SK-N-SH (cell line): Measurements from ENCODE around the gene MAMSTR. TPM values are rescaled to one million over a fixed set of nuclear protein-coding genes. Genes with fewer than 3 reads are reported as not detected.

Experiments
- CTCF ChIA-PET: fragments of 300-600, 350-600 bp; formaldehyde crosslinking; extraction: SDS; loops from one replicate; lab custom pipeline; 2021; lab: Yijun Ruan, JAX
- POLR2A ChIA-PET: fragments of 350-600 bp; sonication (Branson Sonifier 250); formaldehyde crosslinking; extraction: SDS; loops from one replicate; lab custom pipeline; 2020; ENCODE audit warnings: antibody characterized with exemption, inconsistent platforms; lab: Yijun Ruan, JAX
- DNase-seq: peaks from one replicate; pipeline ENCODE4 v3.0.0; 2012
- H2AFZ ChIP-seq: fragments of 200-600 bp; sonication (generic); 2 replicates; pipeline ENCODE4 v1.8.1; 2016; ENCODE audit warnings: antibody characterized with exemption, mild to moderate bottlenecking, low read depth
- H3F3A ChIP-seq: fragments of 200-600 bp; sonication (generic); replicated peaks from 2 replicates; pipeline ENCODE3; 2016; ENCODE audit warnings: antibody characterized with exemption, mild to moderate bottlenecking; ENCODE audit not compliant: insufficient read depth
- H3K27ac ChIP-seq, 2 experiments: fragments of 200-500 bp in 1 of 2; fragments of 200-600 bp in 1 of 2; sonication (Bioruptor generic) in 1 of 2; sonication (generic), shearing (Covaris generic) in 1 of 2; 2 replicates each; pipeline versions ENCODE4 v1.5.1 to v1.6.1; 2014 to 2016; ENCODE audit warnings: low read depth in 2 of 2, inconsistent platforms in 1 of 2, low read length in 1 of 2, mild to moderate bottlenecking in 1 of 2, mixed read lengths in 1 of 2
- H3K27me3 ChIP-seq: fragments of 200-600 bp; sonication (generic), shearing (Covaris generic); 2 replicates; pipeline ENCODE4 v1.6.1; 2016; ENCODE audit warnings: mixed run types; ENCODE audit not compliant: insufficient read depth
- H3K36me3 ChIP-seq, 2 experiments: fragments of 200-500 bp in 1 of 2; fragments of 200-600 bp in 1 of 2; sonication (Bioruptor generic) in 1 of 2; sonication (generic) in 1 of 2; replicated peaks in 1 of 2; 2 replicates each; pipeline versions ENCODE3 to v1.5.1; 2014 to 2016; ENCODE audit warnings: low read length in 1 of 2, mild to moderate bottlenecking in 1 of 2; ENCODE audit not compliant: insufficient read depth in 2 of 2, control insufficient read depth in 1 of 2
- H3K4me1 ChIP-seq, 2 experiments: fragments of 200-500 bp in 1 of 2; fragments of 200-600 bp in 1 of 2; sonication (Bioruptor generic) in 1 of 2; sonication (generic), shearing (Covaris generic) in 1 of 2; 2 replicates each; pipeline versions ENCODE4 v1.5.1 to v1.6.1; 2014 to 2016; ENCODE audit warnings: low read depth in 1 of 2, low read length in 1 of 2, mixed run types in 1 of 2; ENCODE audit not compliant: insufficient read depth in 2 of 2, control insufficient read depth in 1 of 2
- H3K4me2 ChIP-seq: fragments of 200-600 bp; sonication (generic), shearing (Covaris generic); 2 replicates; pipeline ENCODE4 v1.6.1; 2017; ENCODE audit warnings: mixed run types
- H3K4me3 ChIP-seq, 2 experiments: fragments of 200-500 bp in 1 of 2; fragments of 200-600 bp in 1 of 2; sonication (Bioruptor generic) in 1 of 2; sonication (generic), shearing (Covaris generic) in 1 of 2; 2 replicates each; pipeline versions ENCODE4 v1.5.1 to v1.8.1; 2014 to 2016; ENCODE audit warnings: low read depth in 2 of 2, inconsistent platforms in 1 of 2, low read length in 1 of 2, mild to moderate bottlenecking in 1 of 2, mixed read lengths in 1 of 2, moderate library complexity in 1 of 2
- H3K79me2 ChIP-seq: fragments of 200-600 bp; sonication (generic); 2 replicates; pipeline ENCODE4 v1.8.1; 2017; ENCODE audit warnings: mild to moderate bottlenecking; ENCODE audit not compliant: insufficient read depth
- H3K9ac ChIP-seq: fragments of 200-600 bp; sonication (generic); 2 replicates; pipeline ENCODE4 v1.6.1; 2017; ENCODE audit warnings: mixed run types
- H3K9me2 ChIP-seq: fragments of 200-600 bp; sonication (generic); 2 replicates; pipeline ENCODE4 v1.6.1; 2017; ENCODE audit warnings: mixed run types
- H3K9me3 ChIP-seq: fragments of 200-600 bp; sonication (generic); 2 replicates; pipeline ENCODE4 v1.6.1; 2017; ENCODE audit warnings: mixed run types, mild to moderate bottlenecking, moderate library complexity
- H4K20me1 ChIP-seq: fragments of 200-600 bp; sonication (generic); 2 replicates; pipeline ENCODE4 v1.6.1; 2017; ENCODE audit warnings: mild to moderate bottlenecking, mixed run types; ENCODE audit not compliant: insufficient read depth
- EP300 ChIP-seq, 2 experiments: IDR thresholded peaks; 2 replicates each; pipeline versions ENCODE4 v1.4.0 to v1.6.1; 2012; ENCODE audit warnings: borderline replicate concordance in 1 of 2, low read depth in 1 of 2, low read length in 1 of 2
- FOSL2 ChIP-seq: IDR thresholded peaks from 2 replicates; pipeline ENCODE4 v1.4.0; 2012; ENCODE audit warnings: low read depth, mild to moderate bottlenecking, moderate library complexity, borderline replicate concordance
- GABPA ChIP-seq: IDR thresholded peaks from 2 replicates; pipeline ENCODE4 v1.4.0; 2012; ENCODE audit warnings: low read depth, mild to moderate bottlenecking
- MEF2A ChIP-seq: IDR thresholded peaks from 2 replicates; pipeline ENCODE4 v1.4.0; 2012; ENCODE audit warnings: low read depth, borderline replicate concordance
- NFIC ChIP-seq: IDR thresholded peaks from 2 replicates; pipeline ENCODE4 v1.4.0; 2012; ENCODE audit warnings: borderline replicate concordance
- POLR2AphosphoS5 ChIP-seq: IDR thresholded peaks from 2 replicates; pipeline ENCODE4 v1.6.1; 2012; ENCODE audit warnings: low read depth, low read length
- RAD21 ChIP-seq: IDR thresholded peaks from 2 replicates; pipeline ENCODE4 v1.6.1; 2012; ENCODE audit warnings: mild to moderate bottlenecking, low read length
- RFX5 ChIP-seq: IDR thresholded peaks from 2 replicates; pipeline ENCODE4 v1.6.1; 2012; ENCODE audit warnings: mild to moderate bottlenecking, improper control_type of control experiment, low read length
- RXRA ChIP-seq: IDR thresholded peaks from 2 replicates; pipeline ENCODE4 v1.4.0; 2012; ENCODE audit warnings: low read depth, mild to moderate bottlenecking, borderline replicate concordance
- TAF1 ChIP-seq: IDR thresholded peaks from 2 replicates; pipeline ENCODE4 v1.6.1; 2012; ENCODE audit warnings: low read depth, mild to moderate bottlenecking, low read length, moderate library complexity, borderline replicate concordance
- TEAD4 ChIP-seq: IDR thresholded peaks from 2 replicates; pipeline ENCODE4 v1.4.0; 2012; ENCODE audit warnings: mild to moderate bottlenecking, borderline replicate concordance; ENCODE audit not compliant: insufficient read depth
- USF2 ChIP-seq: fragments of 150-350 bp; IDR thresholded peaks from 2 replicates; pipeline ENCODE4 v1.6.1; 2017; ENCODE audit warnings: antibody characterized with exemption, low read length, low read depth, borderline replicate concordance
- YY1 ChIP-seq: IDR thresholded peaks from 2 replicates; pipeline ENCODE4 v1.4.0; 2012; ENCODE audit warnings: low read depth, mild to moderate bottlenecking
- ZBTB33 ChIP-seq: IDR thresholded peaks from 2 replicates; pipeline ENCODE4 v1.4.0; 2012; ENCODE audit warnings: low read depth, borderline replicate concordance
- WGBS: methylation state at CpG from one replicate; pipeline ENCODE4 v1.1.6; 2017; ENCODE audit warnings: low lambda C conversion rate; 5-methylcytosine and 5-hydroxymethylcytosine counted together
- polyA plus RNA-seq, 3 experiments: library from polyadenylated mRNA; depleted of rRNA; stranded (reverse); fragments of >200 nt; gene quantifications; 2 replicates each; pipeline ENCODE4 v1.2.3, GENCODE V29; 2012
- TF ChIP-seq, protein P1 (sequence below): IDR thresholded peaks from 2 replicates; pipeline ENCODE4 v1.4.0; 2012; ENCODE audit warnings: low read depth, borderline replicate concordance

MAMSTR gene
- polyA plus RNA-seq, 1 of the 3 experiments (the other 2 are of a cell fraction), result 1.1 TPM

DNA sequence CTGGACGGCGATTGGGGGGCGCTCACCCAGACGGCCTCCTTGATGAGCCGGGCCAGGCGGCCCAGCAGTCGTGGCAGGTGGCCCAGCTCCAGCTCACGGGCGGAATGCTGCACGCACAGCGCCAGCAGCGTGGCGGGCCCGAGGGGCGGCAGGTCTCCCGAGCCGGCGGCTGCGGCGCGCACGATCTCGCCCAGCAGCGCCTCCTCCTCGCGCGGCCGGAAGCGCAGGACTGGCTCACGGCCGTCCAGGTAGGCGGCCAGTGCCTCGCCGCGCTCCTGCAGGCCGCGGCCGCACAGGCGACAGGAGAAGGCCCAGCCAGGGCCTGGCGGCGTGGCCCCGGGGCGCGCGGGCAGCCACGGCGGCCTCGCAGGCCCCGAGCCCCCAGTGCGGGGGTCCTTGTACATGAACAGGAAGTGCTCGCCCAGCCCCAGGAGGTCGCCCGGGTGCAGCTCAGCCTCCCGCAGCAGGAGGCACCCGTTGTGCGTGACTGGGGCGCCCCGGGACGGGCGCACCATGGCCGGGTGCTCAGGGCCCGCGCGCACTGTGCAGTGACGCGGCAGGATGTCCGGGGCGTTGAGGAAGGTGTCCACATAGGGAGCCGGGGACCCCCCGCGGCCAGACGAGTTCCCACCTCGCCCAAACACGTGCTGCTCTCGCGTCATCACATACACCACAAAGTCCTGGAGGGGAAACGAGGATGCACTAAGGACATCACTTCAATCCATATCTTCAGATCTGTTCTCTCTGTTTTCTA lies 9.6 kb upstream of the MAMSTR start:
- WGBS, result 93% methylated on average over 44 of the region's 77 CpGs
- POLR2A ChIA-PET, result no interaction called here
- Histone ChIP-seq H3K4me1 (peaks cover 0 to 11% of the 10 kb centered on the region in 2 experiments; a peak in 3 of 4 replicates), H3K9ac (no peak overlapping the region), H2AFZ (no peak overlapping the region), H3K9me3 (no peaks in the 10 kb centered on the region), H3K4me2 (no peak overlapping the region), H3K79me2 (no peaks in the 10 kb centered on the region), H3K4me3 (no peak overlapping the region), H3K27me3 (no peaks in the 10 kb centered on the region), H4K20me1 (no peaks in the 10 kb centered on the region), H3K9me2 (no peaks in the 10 kb centered on the region), H3K27ac (no peak overlapping the region), H3K36me3 (no peaks in the 10 kb centered on the region), H3F3A (peaks cover 13% of the 10 kb centered on the region)
- no peak for DNase-seq
- CTCF ChIA-PET, result interaction anchor here (0.8 to 1.3 kb wide), 2 partner anchors 53 to 83 kb away, joined by 3 to 4 read pairs; partner anchors contain the start of gene CA11
- no peak for TF ChIP-seq YY1
- TF ChIP-seq, protein P1, sequence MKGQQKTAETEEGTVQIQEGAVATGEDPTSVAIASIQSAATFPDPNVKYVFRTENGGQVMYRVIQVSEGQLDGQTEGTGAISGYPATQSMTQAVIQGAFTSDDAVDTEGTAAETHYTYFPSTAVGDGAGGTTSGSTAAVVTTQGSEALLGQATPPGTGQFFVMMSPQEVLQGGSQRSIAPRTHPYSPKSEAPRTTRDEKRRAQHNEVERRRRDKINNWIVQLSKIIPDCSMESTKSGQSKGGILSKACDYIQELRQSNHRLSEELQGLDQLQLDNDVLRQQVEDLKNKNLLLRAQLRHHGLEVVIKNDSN, result no peak
- TF ChIP-seq RFX5, result no peak
- no peak for TF ChIP-seq USF2
- TF ChIP-seq TEAD4, result no peak
- TF ChIP-seq GABPA, result no peak
- no peak for TF ChIP-seq TAF1
- no peak for TF ChIP-seq MEF2A
- TF ChIP-seq ZBTB33, result no peak
- no peak for TF ChIP-seq POLR2AphosphoS5
- no peak for TF ChIP-seq NFIC
- no peak for TF ChIP-seq RXRA
- no peak for TF ChIP-seq RAD21
- TF ChIP-seq FOSL2, result no peak
- no peak for TF ChIP-seq EP300 (IDR thresholded peaks at IDR 0.05; ENCODE audit: borderline replicate concordance in 1 of 2, low read depth in 1 of 2, low read length in 1 of 2)
